HL-60 (cell line): ENCODE results near the gene TNIP1.

Experiments used
- DNase-seq, 2 experiments: peaks; one replicate each; pipeline ENCODE4 v3.0.0-alpha.2; 2010 to 2020; ENCODE audit warnings: low read depth in 1 of 2, low spot score in 1 of 2
- H3K27ac ChIP-seq: fragments of 250-450 bp; sonication (Bioruptor Pico); replicated peaks from 2 replicates; pipeline ENCODE4 v1.5.1; 2020; ENCODE audit warnings: mild to moderate bottlenecking, moderate library complexity
- H3K27me3 ChIP-seq: fragments of 250-450 bp; sonication (Bioruptor Pico); 2 replicates; pipeline ENCODE4 v1.5.1; 2021; ENCODE audit warnings: mild to moderate bottlenecking, moderate library complexity; ENCODE audit not compliant: insufficient read depth, poor library complexity, severe bottlenecking
- H3K4me3 ChIP-seq: replicated peaks from 2 replicates; pipeline ENCODE4 v1.5.1; 2011; ENCODE audit warnings: mild to moderate bottlenecking, control low read depth, low read length; ENCODE audit not compliant: insufficient read depth
- GABPA ChIP-seq: IDR thresholded peaks from 2 replicates; pipeline ENCODE4 v1.6.1; 2012; ENCODE audit warnings: low read depth
- POLR2AphosphoS5 ChIP-seq: IDR thresholded peaks from 2 replicates; pipeline ENCODE4 v1.6.1; 2012; ENCODE audit warnings: low read depth
- SPI1 ChIP-seq: IDR thresholded peaks from 2 replicates; pipeline ENCODE4 v1.6.1; 2012; ENCODE audit warnings: low read depth, mild to moderate bottlenecking, borderline replicate concordance
- long read RNA-seq: library from polyadenylated mRNA; unstranded; transcript quantifications from one replicate; pipeline ENCODE4 v2.0.0, GENCODE V29; 2020
- TF ChIP-seq, protein P1 (sequence below): IDR thresholded peaks from one replicate; pipeline ENCODE4 v1.5.1; 2011; ENCODE audit warnings: low read length, control low read depth, inconsistent platforms; ENCODE audit not compliant: insufficient read depth
- TF ChIP-seq, protein P2 (sequence below): IDR thresholded peaks from 2 replicates; pipeline ENCODE4 v1.6.1; 2012; ENCODE audit warnings: low read depth; ENCODE audit not compliant: insufficient replicate concordance

The TNIP1 gene, protein sequence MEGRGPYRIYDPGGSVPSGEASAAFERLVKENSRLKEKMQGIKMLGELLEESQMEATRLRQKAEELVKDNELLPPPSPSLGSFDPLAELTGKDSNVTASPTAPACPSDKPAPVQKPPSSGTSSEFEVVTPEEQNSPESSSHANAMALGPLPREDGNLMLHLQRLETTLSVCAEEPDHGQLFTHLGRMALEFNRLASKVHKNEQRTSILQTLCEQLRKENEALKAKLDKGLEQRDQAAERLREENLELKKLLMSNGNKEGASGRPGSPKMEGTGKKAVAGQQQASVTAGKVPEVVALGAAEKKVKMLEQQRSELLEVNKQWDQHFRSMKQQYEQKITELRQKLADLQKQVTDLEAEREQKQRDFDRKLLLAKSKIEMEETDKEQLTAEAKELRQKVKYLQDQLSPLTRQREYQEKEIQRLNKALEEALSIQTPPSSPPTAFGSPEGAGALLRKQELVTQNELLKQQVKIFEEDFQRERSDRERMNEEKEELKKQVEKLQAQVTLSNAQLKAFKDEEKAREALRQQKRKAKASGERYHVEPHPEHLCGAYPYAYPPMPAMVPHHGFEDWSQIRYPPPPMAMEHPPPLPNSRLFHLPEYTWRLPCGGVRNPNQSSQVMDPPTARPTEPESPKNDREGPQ
- long read RNA-seq, transcript TNIP1-211 (18 exons, 2,274 nt), result major isoform, 18 of 32 reads
- long read RNA-seq, partial matches to known transcripts, result 5 of 32 reads
- long read RNA-seq, other reads (novel, unspliced or antisense), result 7 of 32 reads

GRCh38 chr5:151080613-151081430 is at the start of gene TNIP1:
Gene TNIP1 (minus strand): TSS chr5:151081034. CDS start chr5:151065095, 15,939 bp downstream.
- no peaks in the 10 kb centered on the region for H3K27me3 ChIP-seq
- H3K27ac ChIP-seq, result peak within 1 kb of the TSS; percentile 98
- peak; percentile 61; the same call in 1 of the 2 replicates for TF ChIP-seq GABPA
- TF ChIP-seq POLR2AphosphoS5, result peak; percentile 62; the same call in 1 of the 2 replicates
- TF ChIP-seq, protein P1, sequence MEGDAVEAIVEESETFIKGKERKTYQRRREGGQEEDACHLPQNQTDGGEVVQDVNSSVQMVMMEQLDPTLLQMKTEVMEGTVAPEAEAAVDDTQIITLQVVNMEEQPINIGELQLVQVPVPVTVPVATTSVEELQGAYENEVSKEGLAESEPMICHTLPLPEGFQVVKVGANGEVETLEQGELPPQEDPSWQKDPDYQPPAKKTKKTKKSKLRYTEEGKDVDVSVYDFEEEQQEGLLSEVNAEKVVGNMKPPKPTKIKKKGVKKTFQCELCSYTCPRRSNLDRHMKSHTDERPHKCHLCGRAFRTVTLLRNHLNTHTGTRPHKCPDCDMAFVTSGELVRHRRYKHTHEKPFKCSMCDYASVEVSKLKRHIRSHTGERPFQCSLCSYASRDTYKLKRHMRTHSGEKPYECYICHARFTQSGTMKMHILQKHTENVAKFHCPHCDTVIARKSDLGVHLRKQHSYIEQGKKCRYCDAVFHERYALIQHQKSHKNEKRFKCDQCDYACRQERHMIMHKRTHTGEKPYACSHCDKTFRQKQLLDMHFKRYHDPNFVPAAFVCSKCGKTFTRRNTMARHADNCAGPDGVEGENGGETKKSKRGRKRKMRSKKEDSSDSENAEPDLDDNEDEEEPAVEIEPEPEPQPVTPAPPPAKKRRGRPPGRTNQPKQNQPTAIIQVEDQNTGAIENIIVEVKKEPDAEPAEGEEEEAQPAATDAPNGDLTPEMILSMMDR, result no peak
- peak; percentile 75 for TF ChIP-seq SPI1
- TF ChIP-seq, protein P2, sequence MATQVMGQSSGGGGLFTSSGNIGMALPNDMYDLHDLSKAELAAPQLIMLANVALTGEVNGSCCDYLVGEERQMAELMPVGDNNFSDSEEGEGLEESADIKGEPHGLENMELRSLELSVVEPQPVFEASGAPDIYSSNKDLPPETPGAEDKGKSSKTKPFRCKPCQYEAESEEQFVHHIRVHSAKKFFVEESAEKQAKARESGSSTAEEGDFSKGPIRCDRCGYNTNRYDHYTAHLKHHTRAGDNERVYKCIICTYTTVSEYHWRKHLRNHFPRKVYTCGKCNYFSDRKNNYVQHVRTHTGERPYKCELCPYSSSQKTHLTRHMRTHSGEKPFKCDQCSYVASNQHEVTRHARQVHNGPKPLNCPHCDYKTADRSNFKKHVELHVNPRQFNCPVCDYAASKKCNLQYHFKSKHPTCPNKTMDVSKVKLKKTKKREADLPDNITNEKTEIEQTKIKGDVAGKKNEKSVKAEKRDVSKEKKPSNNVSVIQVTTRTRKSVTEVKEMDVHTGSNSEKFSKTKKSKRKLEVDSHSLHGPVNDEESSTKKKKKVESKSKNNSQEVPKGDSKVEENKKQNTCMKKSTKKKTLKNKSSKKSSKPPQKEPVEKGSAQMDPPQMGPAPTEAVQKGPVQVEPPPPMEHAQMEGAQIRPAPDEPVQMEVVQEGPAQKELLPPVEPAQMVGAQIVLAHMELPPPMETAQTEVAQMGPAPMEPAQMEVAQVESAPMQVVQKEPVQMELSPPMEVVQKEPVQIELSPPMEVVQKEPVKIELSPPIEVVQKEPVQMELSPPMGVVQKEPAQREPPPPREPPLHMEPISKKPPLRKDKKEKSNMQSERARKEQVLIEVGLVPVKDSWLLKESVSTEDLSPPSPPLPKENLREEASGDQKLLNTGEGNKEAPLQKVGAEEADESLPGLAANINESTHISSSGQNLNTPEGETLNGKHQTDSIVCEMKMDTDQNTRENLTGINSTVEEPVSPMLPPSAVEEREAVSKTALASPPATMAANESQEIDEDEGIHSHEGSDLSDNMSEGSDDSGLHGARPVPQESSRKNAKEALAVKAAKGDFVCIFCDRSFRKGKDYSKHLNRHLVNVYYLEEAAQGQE, result no peak
- peak within 1 kb of the TSS; percentile 89 for H3K4me3 ChIP-seq
- DNase-seq, result peak; percentile 80 to 93

- TF ChIP-seq, protein P2, result no peak
- TF ChIP-seq POLR2AphosphoS5 (no peak), GABPA (no peak), SPI1 (no peak)
- TF ChIP-seq, protein P1, result no peak
- DNase-seq, result no peak
- Histone ChIP-seq H3K27ac (no peak overlapping the region), H3K4me3 (no peak overlapping the region), H3K27me3 (no peaks in the 10 kb centered on the region)
Measured at GRCh38 chr5:151130235-151130921, 49.5 kb upstream of the TNIP1 start.

DNA sequence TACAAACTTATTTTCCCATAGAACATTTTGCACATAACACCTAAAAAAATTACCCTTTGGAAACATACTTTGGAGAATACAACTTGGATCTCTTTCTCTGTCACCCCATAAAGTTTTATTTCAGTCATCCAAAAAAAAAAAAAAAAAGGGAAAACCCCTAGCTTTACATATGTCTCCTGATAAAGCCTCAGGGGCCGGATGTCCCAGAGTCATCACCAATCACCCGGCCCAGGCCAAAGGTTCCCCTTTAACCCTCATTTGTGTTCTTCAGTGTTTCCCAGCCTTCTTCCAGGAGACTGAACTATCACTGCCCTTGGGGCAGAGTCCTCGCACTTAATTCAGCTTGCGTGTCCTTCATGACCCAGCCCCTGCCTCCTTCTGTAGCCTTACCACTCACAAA is 48.0 kb upstream of the TNIP1 start:
- DNase-seq, result no peak
- TF ChIP-seq GABPA (no peak), SPI1 (no peak), POLR2AphosphoS5 (no peak)
- TF ChIP-seq, protein P2, result no peak
- TF ChIP-seq, protein P1, result no peak
- Histone ChIP-seq H3K27me3 (no peaks in the 10 kb centered on the region), H3K27ac (no peak overlapping the region), H3K4me3 (no peak overlapping the region)
